ENCODE results near the gene F2.

DNA sequence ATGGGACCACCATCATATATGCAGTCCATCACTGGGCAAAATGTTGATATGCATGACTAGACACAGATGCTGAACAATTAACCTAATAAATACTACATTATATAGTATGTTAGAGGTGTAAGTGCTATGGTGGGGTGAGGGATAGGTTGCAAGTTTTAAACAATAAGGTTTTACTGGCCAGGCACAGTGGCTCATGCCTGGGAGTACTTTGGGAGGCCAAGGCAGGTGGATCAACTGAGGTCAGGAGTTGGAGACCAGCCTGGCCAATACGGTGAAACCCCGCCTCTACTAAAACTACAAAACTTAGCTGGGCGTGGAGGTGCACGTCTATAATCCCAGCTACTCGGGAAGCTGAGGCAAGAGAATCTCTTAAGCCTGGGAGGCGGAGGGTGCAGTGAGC is 28.1 kb downstream of the F2 start:
- no peak for TF ChIP-seq POLR2AphosphoS5 (IDR thresholded peaks at IDR 0.05)
- TF ChIP-seq, protein P1, sequence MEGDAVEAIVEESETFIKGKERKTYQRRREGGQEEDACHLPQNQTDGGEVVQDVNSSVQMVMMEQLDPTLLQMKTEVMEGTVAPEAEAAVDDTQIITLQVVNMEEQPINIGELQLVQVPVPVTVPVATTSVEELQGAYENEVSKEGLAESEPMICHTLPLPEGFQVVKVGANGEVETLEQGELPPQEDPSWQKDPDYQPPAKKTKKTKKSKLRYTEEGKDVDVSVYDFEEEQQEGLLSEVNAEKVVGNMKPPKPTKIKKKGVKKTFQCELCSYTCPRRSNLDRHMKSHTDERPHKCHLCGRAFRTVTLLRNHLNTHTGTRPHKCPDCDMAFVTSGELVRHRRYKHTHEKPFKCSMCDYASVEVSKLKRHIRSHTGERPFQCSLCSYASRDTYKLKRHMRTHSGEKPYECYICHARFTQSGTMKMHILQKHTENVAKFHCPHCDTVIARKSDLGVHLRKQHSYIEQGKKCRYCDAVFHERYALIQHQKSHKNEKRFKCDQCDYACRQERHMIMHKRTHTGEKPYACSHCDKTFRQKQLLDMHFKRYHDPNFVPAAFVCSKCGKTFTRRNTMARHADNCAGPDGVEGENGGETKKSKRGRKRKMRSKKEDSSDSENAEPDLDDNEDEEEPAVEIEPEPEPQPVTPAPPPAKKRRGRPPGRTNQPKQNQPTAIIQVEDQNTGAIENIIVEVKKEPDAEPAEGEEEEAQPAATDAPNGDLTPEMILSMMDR (IDR thresholded peaks at IDR 0.05 in 8 of 11, conservative IDR thresholded peaks at IDR 0.05 in 3 of 11) = no peak
